Mucosa of rectum (tissue), 2 donors: Measurements from ENCODE around the gene SORCS2.

Source experiments
- H3K27ac ChIP-seq, 2 donors: one replicate each; pipeline ENCODE4 v1.7.0; 2013; ENCODE audit warnings: inconsistent platforms in 2 of 2, low read depth in 2 of 2, low read length in 2 of 2
- H3K27me3 ChIP-seq, 2 donors: one replicate each; pipeline ENCODE4 v1.7.0; 2013; ENCODE audit warnings: low read length in 2 of 2; ENCODE audit not compliant: control insufficient read depth in 2 of 2, insufficient read depth in 2 of 2
- H3K36me3 ChIP-seq, 2 donors: one replicate each; pipeline ENCODE4 v1.7.0; 2013; ENCODE audit warnings: low read length in 2 of 2; ENCODE audit not compliant: control insufficient read depth in 2 of 2, insufficient read depth in 2 of 2
- H3K4me1 ChIP-seq, 2 donors: one replicate each; pipeline ENCODE4 v1.7.0; 2013; ENCODE audit warnings: low read length in 2 of 2, mild to moderate bottlenecking in 1 of 2; ENCODE audit not compliant: control insufficient read depth in 2 of 2, insufficient read depth in 2 of 2
- H3K4me3 ChIP-seq, 2 donors: one replicate each; pipeline ENCODE4 v1.7.0; 2013; ENCODE audit warnings: low read length in 2 of 2
- H3K9ac ChIP-seq, 2 donors: one replicate each; pipeline ENCODE4 v1.7.0; 2013; ENCODE audit warnings: low read length in 2 of 2, low read depth in 1 of 2, mild to moderate bottlenecking in 1 of 2
- H3K9me3 ChIP-seq, 2 donors: one replicate each; pipeline ENCODE4 v1.7.0; 2013; ENCODE audit warnings: low read length in 2 of 2; ENCODE audit not compliant: control insufficient read depth in 2 of 2
- donor health status: healthy.
- donor health status: Normal muscosa, but diverticular disease.

SORCS2 gene

DNA sequence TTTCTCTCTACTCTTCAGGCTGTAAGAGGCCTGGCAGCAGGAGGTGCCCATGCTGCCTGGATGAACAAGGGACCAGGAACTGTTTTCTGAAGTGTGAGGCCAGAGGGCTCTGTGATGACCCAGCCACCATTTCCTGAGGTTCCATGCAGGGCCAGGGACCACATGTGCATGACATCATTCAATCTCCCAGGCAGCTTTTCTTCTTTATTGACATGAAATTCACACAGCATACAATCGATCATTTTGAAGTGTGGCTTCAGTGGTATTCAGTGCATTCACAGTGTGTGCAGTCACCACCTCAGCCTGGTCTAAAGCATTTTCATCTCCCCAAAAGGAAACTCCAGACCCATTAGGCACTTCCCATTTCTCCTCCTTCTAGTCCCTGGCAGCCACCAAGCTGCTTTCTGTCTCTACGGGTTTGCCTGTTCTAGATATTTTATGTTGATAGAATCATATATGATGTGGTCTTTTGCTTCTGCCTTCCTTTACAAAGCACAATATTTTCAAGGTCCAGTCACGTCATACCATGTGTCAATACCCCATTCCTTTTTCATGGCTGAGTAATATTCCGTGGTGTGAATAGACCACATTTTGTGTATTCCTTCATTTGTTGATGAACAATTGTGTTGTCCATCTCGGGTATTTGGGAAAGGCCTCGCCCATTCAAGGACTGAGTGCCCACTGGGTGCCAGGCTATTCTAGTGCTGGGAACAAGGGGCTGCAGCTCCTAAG lies 149.3 kb downstream of the SORCS2 start:
- no peak overlapping the region for H3K27ac ChIP-seq
- H3K4me1 ChIP-seq: no peaks in the 10 kb centered on the region
- H3K9ac ChIP-seq: no peak overlapping the region

DNA sequence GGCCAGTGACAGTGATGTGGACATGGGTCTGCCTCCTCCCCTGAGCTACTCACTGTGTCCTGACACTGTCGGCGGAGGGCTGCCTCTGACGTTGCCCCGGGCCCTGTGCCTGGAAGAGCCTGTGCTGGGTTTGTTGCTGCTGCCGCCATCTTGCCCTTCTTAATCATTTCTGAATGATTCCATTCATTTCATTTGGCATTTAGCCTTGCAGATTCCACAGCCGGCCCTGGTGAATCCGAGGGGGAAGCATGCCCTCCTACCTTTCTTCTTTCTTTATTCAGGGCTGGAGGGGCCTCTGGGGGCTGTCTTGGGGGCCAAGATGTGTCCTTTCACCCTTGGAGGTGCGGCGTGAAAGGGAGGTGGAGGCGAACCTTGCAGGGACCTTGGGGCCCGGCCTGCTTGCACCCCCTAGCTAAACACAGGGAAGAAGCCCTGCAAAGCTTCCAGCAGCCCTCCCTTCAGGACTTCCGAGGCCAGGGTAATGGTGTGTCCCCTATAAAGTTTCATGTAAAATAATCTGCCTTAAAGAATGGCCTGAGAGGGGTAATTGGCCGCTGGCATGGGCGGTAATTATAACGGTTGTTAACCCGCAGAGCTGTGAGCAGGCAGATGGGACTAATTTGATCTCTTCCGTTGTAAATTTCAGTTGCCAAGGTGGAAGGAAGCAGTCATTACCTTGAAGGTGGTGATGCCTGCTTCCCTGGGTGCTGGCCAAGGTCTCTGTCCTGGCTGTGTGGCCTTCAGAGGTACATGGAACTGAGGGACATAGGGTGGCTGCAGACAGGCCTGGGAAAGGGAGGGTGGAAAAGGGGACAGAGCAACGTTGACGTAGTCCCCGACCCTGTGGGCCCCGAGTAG lies 150.1 kb downstream of the SORCS2 start:
- Histone ChIP-seq H3K27ac (no peak overlapping the region), H3K9ac (no peak overlapping the region), H3K27me3 (no peaks in the 10 kb centered on the region), H3K9me3 (no peaks in the 10 kb centered on the region), H3K4me3 (no peak overlapping the region), H3K4me1 (no peaks in the 10 kb centered on the region), H3K36me3 (no peaks in the 10 kb centered on the region)

More for the DNA sequence above, 149.3 kb downstream of the SORCS2 start:
- no peaks in the 10 kb centered on the region for H3K36me3 ChIP-seq
- no peak overlapping the region for H3K4me3 ChIP-seq
- no peaks in the 10 kb centered on the region for H3K9me3 ChIP-seq
- H3K27me3 ChIP-seq: no peaks in the 10 kb centered on the region

DNA sequence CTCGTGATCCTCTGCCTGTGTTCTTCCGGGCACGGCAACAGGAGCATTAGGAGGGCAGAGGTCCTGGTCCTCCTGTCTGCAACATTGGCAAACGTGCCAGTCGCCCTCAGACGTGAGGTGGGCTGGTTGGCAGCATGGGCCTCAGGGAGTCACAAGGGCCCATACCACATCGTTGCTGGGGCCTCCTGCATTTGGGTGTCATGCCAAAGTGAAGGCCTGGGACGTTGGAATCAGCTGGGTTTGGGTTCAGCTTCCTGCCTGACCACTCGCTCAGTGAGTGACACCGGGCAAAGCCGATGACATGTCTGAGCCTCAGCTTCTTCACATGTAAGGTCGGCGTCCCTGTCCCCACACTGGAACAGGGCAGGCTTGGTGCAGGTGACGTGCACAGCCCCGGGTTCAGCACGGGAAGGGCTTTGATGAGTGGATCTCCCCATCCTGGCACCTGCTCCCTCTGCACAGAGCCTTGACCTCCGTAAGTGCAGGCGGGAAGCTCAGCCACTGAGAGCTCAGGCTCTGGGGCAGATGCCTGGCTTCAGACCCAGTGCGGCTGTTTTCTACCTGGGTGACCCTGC lies 150.8 kb downstream of the SORCS2 start:
- Histone ChIP-seq H3K27ac (no peak overlapping the region), H3K9ac (no peak overlapping the region)

DNA sequence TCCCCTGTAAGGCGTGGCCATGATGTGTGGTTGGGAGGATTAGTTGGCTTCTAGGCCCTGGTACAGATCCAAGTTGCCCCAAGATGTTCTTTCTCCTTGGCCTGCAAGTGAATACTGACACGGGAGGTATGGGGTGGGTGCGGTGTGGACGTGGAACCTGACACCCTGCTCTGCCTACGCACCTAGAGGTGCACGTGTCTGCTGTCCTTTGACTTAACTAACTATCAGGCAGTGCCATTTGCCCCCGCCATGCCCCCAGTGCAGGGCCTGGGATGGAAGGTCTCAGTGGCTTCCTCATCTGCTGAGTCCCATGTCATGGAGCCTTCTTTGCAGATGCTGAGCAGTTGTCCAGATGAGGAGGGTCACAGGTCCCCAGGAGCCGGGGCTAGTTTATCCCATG lies 151.6 kb downstream of the SORCS2 start:
- H3K9me3 ChIP-seq: no peaks in the 10 kb centered on the region
- no peak overlapping the region for H3K4me3 ChIP-seq
- H3K27ac ChIP-seq: no peak overlapping the region
- no peak overlapping the region for H3K9ac ChIP-seq
- H3K27me3 ChIP-seq: no peaks in the 10 kb centered on the region
- no peaks in the 10 kb centered on the region for H3K4me1 ChIP-seq
- H3K36me3 ChIP-seq: no peaks in the 10 kb centered on the region

More for the DNA sequence above, 150.8 kb downstream of the SORCS2 start:
- H3K9me3 ChIP-seq: no peaks in the 10 kb centered on the region
- H3K4me1 ChIP-seq: no peaks in the 10 kb centered on the region
- no peaks in the 10 kb centered on the region for H3K27me3 ChIP-seq
- H3K4me3 ChIP-seq: no peak overlapping the region
- H3K36me3 ChIP-seq: no peaks in the 10 kb centered on the region

DNA sequence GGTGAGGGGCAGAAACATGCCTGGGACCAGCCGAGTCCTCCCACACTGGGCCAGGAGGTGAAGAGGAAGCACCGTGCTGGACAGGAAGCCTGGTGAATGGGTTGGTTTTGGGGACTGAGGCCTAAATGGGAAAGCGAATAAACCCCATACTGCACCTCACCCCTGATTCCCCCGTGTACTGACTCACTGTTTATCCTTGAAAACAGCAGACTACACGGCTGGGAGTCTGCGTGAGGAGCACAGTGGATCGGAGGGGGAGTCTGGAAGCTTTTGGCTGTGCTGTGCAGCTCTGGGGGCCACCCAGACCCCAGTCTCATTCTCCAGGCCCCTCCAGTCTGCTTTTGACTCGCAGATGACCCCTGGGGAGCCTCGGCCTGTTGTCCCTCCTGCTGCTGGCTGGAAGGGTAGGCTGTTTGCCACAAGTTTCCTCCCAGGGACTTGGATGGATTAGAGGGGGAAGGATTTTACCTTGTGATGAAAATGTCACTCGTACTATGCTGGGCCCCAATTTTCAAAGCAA lies 152.4 kb downstream of the SORCS2 start:
- H3K27ac ChIP-seq: no peak overlapping the region
- no peaks in the 10 kb centered on the region for H3K4me1 ChIP-seq
- no peaks in the 10 kb centered on the region for H3K36me3 ChIP-seq
- no peaks in the 10 kb centered on the region for H3K27me3 ChIP-seq
- H3K9me3 ChIP-seq: no peaks in the 10 kb centered on the region
- no peak overlapping the region for H3K9ac ChIP-seq
- no peak overlapping the region for H3K4me3 ChIP-seq

DNA sequence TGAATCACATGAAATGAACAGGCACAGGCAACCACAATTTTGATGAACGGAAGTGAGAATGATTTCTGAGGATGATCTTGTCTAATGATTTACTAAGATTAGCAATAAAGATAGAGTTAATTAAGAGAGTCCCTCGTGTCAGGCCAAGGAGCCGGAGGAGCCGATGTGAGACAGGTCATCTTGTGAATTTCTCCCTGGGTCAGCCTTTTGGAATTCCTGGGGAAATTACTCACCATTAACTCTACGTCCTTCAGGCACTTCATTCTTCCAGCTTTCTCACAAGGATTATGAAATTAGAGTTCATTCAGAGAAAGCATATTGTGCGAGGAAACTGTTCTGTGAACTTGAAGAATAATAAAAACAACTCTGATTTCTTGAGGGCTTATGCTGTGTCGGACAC lies 155.6 kb downstream of the SORCS2 start:
- H3K27ac ChIP-seq: no peak overlapping the region
- no peak overlapping the region for H3K9ac ChIP-seq
- H3K9me3 ChIP-seq: no peaks in the 10 kb centered on the region
- no peaks in the 10 kb centered on the region for H3K27me3 ChIP-seq
- no peaks in the 10 kb centered on the region for H3K36me3 ChIP-seq
- H3K4me3 ChIP-seq: no peak overlapping the region
- H3K4me1 ChIP-seq: no peaks in the 10 kb centered on the region

DNA sequence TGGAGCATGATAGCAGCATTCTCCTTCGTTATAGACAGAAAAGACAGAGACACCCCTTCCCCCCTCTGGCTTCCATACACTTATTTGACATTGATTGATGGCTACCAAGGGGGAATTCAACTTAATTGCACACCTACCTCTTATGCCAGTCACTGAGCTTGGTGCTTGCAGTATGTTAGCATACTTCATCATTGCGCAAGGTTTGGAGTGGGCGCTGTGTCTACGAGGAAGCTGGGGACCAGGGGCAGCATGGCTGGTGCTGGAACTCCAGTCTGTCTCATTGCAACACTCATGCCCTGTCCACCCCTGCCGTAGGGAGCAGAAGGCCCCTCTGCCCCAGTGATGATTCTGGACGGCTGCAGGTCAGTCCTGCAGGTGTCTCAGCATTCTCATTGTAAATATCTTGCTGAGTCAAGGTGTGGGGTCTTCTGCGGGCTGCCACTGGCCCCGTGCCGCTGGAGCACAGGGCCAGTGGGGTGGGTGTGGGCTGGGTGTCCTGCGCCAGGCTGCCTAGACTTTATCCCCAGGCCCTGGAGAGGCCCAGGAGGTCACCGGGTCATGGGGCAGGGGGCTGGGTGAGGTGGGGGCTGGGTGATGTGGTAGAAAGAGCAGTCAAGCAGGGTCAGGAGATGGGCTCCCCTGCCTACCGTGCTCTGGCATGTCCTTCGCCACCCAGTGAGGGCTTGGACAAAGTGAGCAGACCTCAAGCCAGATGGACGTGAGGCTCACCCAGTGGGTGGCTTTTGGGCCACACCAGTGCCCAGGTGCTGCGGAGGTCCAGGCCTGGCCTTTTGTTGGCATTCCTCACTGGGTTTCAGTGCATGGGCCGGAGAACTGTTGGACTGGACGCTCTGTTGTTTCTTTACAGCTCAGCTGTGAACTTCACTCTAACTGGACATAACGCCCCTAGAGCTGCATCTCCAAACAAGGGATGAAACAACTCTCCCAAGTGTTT lies 156.9 kb downstream of the SORCS2 start:
- no peaks in the 10 kb centered on the region for H3K27me3 ChIP-seq
- no peaks in the 10 kb centered on the region for H3K4me1 ChIP-seq
- no peak overlapping the region for H3K27ac ChIP-seq
- H3K9ac ChIP-seq: no peak overlapping the region
- H3K36me3 ChIP-seq: no peaks in the 10 kb centered on the region
- H3K9me3 ChIP-seq: no peaks in the 10 kb centered on the region
- H3K4me3 ChIP-seq: no peak overlapping the region

DNA sequence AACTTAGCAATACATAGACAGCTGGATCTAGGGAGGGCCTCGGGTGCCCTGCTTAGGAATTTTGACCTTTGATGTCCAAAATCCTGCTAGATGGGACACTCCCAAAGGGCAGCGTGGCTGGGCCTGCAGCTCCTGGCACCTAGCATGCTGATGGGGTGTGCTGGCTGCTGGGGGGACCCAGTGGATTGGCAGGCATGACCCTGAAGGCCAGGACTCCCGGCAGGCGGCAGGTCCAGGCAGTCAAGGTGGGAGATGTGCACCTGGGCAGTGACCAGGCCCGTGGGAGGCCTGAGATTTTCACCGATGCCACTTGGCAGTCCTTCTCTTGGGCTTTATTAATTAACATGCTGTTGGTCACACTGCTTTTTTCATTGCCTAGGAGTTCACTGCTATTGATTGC lies 158.1 kb downstream of the SORCS2 start:
- H3K27ac ChIP-seq: no peak overlapping the region
- no peaks in the 10 kb centered on the region for H3K27me3 ChIP-seq
- H3K36me3 ChIP-seq: no peaks in the 10 kb centered on the region
- no peak overlapping the region for H3K4me3 ChIP-seq
- H3K9ac ChIP-seq: no peak overlapping the region
- H3K9me3 ChIP-seq: no peaks in the 10 kb centered on the region
- peaks cover 0 to 2% of the 10 kb centered on the region in 2 donors for H3K4me1 ChIP-seq

DNA sequence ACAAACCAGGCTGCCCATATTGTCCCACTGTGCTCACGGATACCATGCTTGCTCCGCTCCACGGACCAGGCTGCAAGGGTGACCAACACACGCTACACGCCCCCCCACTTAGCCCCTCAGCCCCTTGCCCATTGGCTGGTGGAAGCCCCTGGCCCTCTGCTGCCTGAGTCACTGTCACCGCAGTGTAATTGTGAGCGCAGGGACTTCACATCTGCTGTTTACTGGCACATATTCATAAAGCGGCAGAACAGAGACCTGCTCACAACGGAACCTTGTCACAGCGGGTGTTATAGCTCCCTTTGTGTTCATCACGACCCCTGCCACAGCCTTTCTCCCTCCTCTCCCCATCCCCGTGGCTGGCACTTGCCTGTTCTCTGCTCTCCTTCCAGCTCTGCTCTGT lies 158.7 kb downstream of the SORCS2 start:
- Histone ChIP-seq H3K9me3 (no peaks in the 10 kb centered on the region), H3K27ac (no peak overlapping the region), H3K27me3 (no peaks in the 10 kb centered on the region), H3K4me3 (no peak overlapping the region), H3K36me3 (no peaks in the 10 kb centered on the region), H3K9ac (no peak overlapping the region), H3K4me1 (peaks cover 0 to 2% of the 10 kb centered on the region in 2 donors)
